GM19193 (cell line): ENCODE results near the gene NOL11.

ENCODE experiments used
- POLR2A ChIP-seq: IDR thresholded peaks from 4 replicates; pipeline ENCODE4 v1.6.1; 2011; ENCODE audit not compliant: insufficient read depth, insufficient read length; ENCODE audit errors: extremely low read depth

The NOL11 gene

DNA sequence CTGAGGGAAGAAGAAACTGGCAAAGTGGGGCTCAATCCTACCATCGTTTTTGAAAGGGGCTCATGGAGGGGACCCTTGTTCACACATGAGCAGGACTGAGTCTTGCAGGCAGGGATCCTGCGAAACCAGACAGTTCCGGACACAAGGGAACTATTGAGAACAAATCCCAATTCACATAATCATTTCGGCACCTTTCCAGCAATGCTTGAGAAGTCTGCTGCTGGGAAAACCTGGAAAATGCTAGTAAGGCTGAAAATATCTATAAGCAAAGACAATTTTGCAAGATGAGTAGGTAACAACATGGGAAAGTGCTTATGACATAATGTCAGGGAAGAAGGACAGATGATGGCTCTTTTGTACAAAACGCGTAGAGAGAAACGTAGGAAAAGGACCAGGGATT is 55.5 kb downstream of the NOL11 start:
- TF ChIP-seq POLR2A, result no peak

DNA sequence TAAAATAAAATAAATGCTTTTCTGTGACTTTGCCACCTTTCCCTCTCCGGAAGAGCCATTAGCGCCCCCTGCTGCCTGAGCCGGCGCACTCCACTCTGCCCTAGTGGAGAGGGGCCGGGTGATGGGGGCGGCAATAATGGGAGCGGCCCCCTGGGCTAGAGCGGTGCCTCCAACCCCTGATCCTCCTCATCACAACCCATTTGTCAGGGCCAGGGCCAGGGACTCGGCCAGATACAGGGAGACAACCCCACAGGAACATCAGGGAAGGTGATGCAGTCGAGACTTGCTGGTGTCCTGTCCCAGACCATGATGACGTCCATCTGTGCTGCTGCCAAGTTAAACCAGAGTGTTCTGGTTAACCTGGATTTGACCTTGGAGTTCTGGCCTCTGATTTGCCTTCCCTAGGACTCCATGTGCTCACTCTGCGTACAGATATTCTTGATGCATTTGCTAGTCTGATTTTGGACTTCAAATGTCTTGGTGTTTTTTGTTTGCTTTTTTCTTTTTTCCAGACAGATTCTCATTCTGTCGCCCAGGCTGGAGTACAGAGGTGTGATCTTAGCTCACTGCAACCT is 61.4 kb downstream of the NOL11 start:
- TF ChIP-seq POLR2A, result no peak

- no peak for TF ChIP-seq POLR2A
These were observed 66.8 kb downstream of the NOL11 start for GRCh38 chr17:67784364-67785121.

DNA sequence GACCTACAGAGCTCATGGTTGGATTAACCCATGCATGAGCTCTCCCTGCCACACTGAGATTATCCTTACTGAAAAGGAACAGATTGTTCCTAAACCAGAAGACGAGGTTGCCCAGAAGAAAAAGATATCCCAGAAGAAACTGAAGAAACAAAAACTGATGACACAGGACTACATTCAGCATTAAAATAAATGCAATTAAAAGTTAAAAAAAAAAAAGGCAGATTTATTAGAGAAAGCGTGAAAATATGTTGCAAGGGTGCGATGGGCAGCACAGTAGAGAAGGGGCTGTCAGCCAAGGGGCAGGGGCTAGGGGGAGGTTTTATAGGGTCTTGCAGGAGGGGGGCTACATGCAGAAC is 67.4 kb downstream of the NOL11 start:
- TF ChIP-seq POLR2A, result no peak

DNA sequence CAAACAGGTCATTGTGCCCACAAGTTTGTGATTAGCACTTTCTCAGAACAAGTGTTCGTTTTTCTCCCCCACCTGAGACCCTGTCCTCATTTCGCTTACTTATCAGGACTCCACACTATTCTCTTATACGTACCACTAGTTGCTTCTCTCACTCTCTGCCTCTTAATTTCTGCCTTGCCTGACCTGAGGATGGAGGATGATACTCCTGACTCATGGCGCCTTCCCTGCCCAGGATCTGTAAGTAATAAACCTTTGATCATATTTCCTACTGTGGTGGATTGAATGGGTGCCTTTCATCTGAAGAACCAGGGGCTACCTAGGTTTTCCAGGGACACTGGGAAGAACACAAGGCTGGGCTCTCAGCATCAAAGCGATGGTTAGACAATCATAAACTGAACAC is 67.8 kb downstream of the NOL11 start:
- no peak for TF ChIP-seq POLR2A
